ENCODE data around the gene S100A14. TPM values are rescaled to one million over a fixed set of nuclear protein-coding genes. Genes with fewer than 3 reads are reported as not detected.

S100A14 gene
- total and polyA plus RNA-seq, 12 donors: 0.32 to 2.2 (median 0.88) TPM; not detected in 7

GRCh38 chr1:153661111-153661708 is 45.1 kb upstream of the S100A14 start:
- Histone ChIP-seq H3K4me3 (no peak overlapping the region), H3K27me3 (no peaks in the 10 kb centered on the region), H3K27ac (no peak overlapping the region), H3K36me3 (replicated peaks in 1 of 2) (peaks cover 0 to 58% of the 10 kb centered on the region in 2 donors), H3K4me1 (replicated peaks in 1 of 2) (peaks cover 8 to 18% of the 10 kb centered on the region in 2 donors), H3K9me3 (replicated peaks in 1 of 3) (no peaks in the 10 kb centered on the region)
- TF ChIP-seq CTCF (IDR thresholded peaks at IDR 0.05): no peak
- TF ChIP-seq POLR2A (IDR thresholded peaks at IDR 0.05): no peak
- DNase-seq: no peak
- intact Hi-C loops (cut with DNase I): loop anchor here in 1 of 2 donors (10.0 kb wide), 1 partner anchor 86 kb away; no protein-coding TSS in a partner anchor
- WGBS, 4 donors: 68 to 74% (median 71%) methylated on average over 5 to 9 of the region's 9 CpGs

GRCh38 chr1:153659656-153660055 is 43.5 kb upstream of the S100A14 start:
- DNase-seq: no peak
- Histone ChIP-seq H3K9me3 (replicated peaks in 1 of 3) (no peaks in the 10 kb centered on the region), H3K4me1 (replicated peaks in 1 of 2) (peaks cover 8 to 18% of the 10 kb centered on the region in 2 donors), H3K36me3 (replicated peaks in 1 of 2) (peaks cover 0 to 43% of the 10 kb centered on the region in 2 donors), H3K27me3 (no peaks in the 10 kb centered on the region), H3K4me3 (peak overlapping the region in 1 of 4 donors; percentile 92), H3K27ac (no peak overlapping the region)
- no peak for TF ChIP-seq POLR2A (IDR thresholded peaks at IDR 0.05)
- TF ChIP-seq CTCF (IDR thresholded peaks at IDR 0.05): no peak
- 78 to 83% (median 81%) methylated on average over 9 of the region's 9 CpGs for WGBS, 4 donors
- intact Hi-C loops (cut with DNase I): loop anchor here in 1 of 2 donors (10.0 kb wide), 1 partner anchor 85 kb away; no protein-coding TSS in a partner anchor

GRCh38 chr1:153659175-153659534 is 43.0 kb upstream of the S100A14 start:
- Histone ChIP-seq H3K9me3 (replicated peaks in 1 of 3) (no peaks in the 10 kb centered on the region), H3K4me3 (peak overlapping the region; percentile 35 to 95 (median 89)), H3K27me3 (no peaks in the 10 kb centered on the region), H3K36me3 (replicated peaks in 1 of 2) (peaks cover 0 to 38% of the 10 kb centered on the region in 2 donors), H3K27ac (peak overlapping the region in 4 of 5 donors; percentile 83 to 99 (median 96)), H3K4me1 (replicated peaks in 1 of 2) (peaks cover 8 to 18% of the 10 kb centered on the region in 2 donors)
- no peak for DNase-seq
- WGBS, 4 donors: 26 to 45% (median 35%) methylated on average over 7 to 8 of the region's 8 CpGs
- TF ChIP-seq CTCF (IDR thresholded peaks at IDR 0.05): no peak
- no peak for TF ChIP-seq POLR2A (IDR thresholded peaks at IDR 0.05)
- intact Hi-C loops (cut with DNase I): no loop called here

- intact Hi-C loops (cut with DNase I): no loop called here
- Histone ChIP-seq H3K9me3 (replicated peaks in 1 of 3) (no peaks in the 10 kb centered on the region), H3K4me3 (peak within 1 kb of the TSS; percentile 35 to 95 (median 89)), H3K4me1 (replicated peaks in 1 of 2) (peaks cover 10 to 18% of the 10 kb centered on the region in 2 donors), H3K36me3 (replicated peaks in 1 of 2) (peaks cover 0 to 32% of the 10 kb centered on the region in 2 donors), H3K27me3 (no peaks in the 10 kb centered on the region), H3K27ac (peak within 1 kb of the TSS; percentile 72 to 99 (median 96))
- TF ChIP-seq POLR2A (IDR thresholded peaks at IDR 0.05) (peak; percentile 43 to 53), CTCF (IDR thresholded peaks at IDR 0.05) (peak in 1 of 6 experiments; percentile 19)
- peak; percentile 87 to 95 (median 93) for DNase-seq
- 2 to 3% (median 2%) methylated on average over 35 to 53 of the region's 53 CpGs for WGBS, 4 donors
Observed at GRCh38 chr1:153658400-153659174, 42.5 kb upstream of the S100A14 start, which contains the start of gene SNAPIN. Gene SNAPIN, plus strand, starts transcription at chr1:153658703. Its CDS starts 41 bp downstream, at chr1:153658744.

Data from adrenal gland (tissue), 12 donors.